Kidney (tissue), 14 donors: ENCODE results near the gene EIF4A3. TPM values are rescaled to one million over a fixed set of nuclear protein-coding genes. Genes with fewer than 3 reads are reported as not detected.

ENCODE experiments used
- DNase-seq, 5 donors: peaks; one replicate each; pipeline ENCODE4 v3.0.0-alpha.2; 2013 to 2020
- FAIRE-seq: peaks from 2 replicates; lab custom pipeline; 2012; peaks lifted over from hg19 to GRCh38; lab: Jason Lieb, UNC
- H3K27ac ChIP-seq, 2 donors: one replicate each; pipeline ENCODE4 v1.7.0; 2013; ENCODE audit warnings: low read depth in 2 of 2, low read length in 2 of 2, inconsistent platforms in 1 of 2
- H3K27me3 ChIP-seq: one replicate; pipeline ENCODE4 v1.7.1; 2013; ENCODE audit warnings: low read length, inconsistent platforms; ENCODE audit not compliant: control insufficient read depth, insufficient read depth
- H3K36me3 ChIP-seq, 3 donors: one replicate each; pipeline versions ENCODE4 v1.7.0 to v1.7.1; 2013; ENCODE audit warnings: low read length in 3 of 3, control low read depth in 1 of 3, inconsistent platforms in 1 of 3; ENCODE audit not compliant: insufficient read depth in 3 of 3, control insufficient read depth in 2 of 3
- H3K4me1 ChIP-seq, 3 donors: one replicate each; pipeline versions ENCODE4 v1.7.0 to v1.7.1; 2013; ENCODE audit warnings: low read length in 3 of 3, inconsistent platforms in 1 of 3, low read depth in 1 of 3; ENCODE audit not compliant: control insufficient read depth in 2 of 3, insufficient read depth in 2 of 3
- H3K4me3 ChIP-seq, 3 donors: one replicate each; pipeline versions ENCODE4 v1.7.0 to v1.8.1; 2013; ENCODE audit warnings: low read length in 3 of 3, control low read depth in 1 of 3, inconsistent platforms in 1 of 3
- H3K9ac ChIP-seq, 3 donors: one replicate each; pipeline versions ENCODE4 v1.7.0 to v1.7.1; 2013; ENCODE audit warnings: low read length in 3 of 3, control low read depth in 1 of 3, inconsistent platforms in 1 of 3
- H3K9me3 ChIP-seq, 3 donors: one replicate each; pipeline versions ENCODE4 v1.7.0 to v1.7.1; 2013; ENCODE audit warnings: low read length in 3 of 3, control low read depth in 1 of 3, inconsistent platforms in 1 of 3; ENCODE audit not compliant: control insufficient read depth in 2 of 3, insufficient read depth in 1 of 3
- intact Hi-C: fragments of 100-400 bp; cut with DNase I; formaldehyde crosslinking; loops from one replicate; pipeline ENCODE4 v1.11.1; 2022
- polyA plus RNA-seq: library from polyadenylated mRNA; stranded (reverse); fragments of 350-450 nt; fragmentation: Illumina TruSeq; extraction: RNeasy Lipid Tissue Mini Kit (QIAGEN cat#74804); gene quantifications from one replicate; pipeline ENCODE4 v1.2.3, GENCODE V29; 2014; ENCODE audit warnings: low read depth, low replicate concordance; ENCODE audit not compliant: insufficient read depth
- total RNA-seq: library from RNA; stranded (reverse); fragmentation: NEBNext Ultra II Directional; extraction: Animal tissue kit (Norgen Biotek cat#: 25700); gene quantifications from one replicate; pipeline ENCODE4 v1.2.1, GENCODE V29; 2021
- TF ChIP-seq, protein P1 (sequence below): IDR thresholded peaks from 3 replicates; pipeline ENCODE4 v1.5.1; 2012; ENCODE audit warnings: mild to moderate bottlenecking, moderate library complexity, borderline replicate concordance; ENCODE audit not compliant: insufficient read depth; ENCODE audit errors: extremely low read depth
- donor health status: control.
- donor health status: control.
- donor health status: control.
- donor health status: control.
- donor health status: control.
- donor health status: DM: yes; HTN: yes; CAD: no.
- donor health status: Normal renal cell carcinoma (clear cell type).

The EIF4A3 gene
- total and polyA plus RNA-seq, 2 donors from 2014 or later: 63.6 to 75.0 TPM

GRCh38 chr17:80113033-80113484 lies 33.9 kb downstream of the EIF4A3 start:
- no peak for FAIRE-seq
- H3K9me3 ChIP-seq: no peaks in the 10 kb centered on the region
- H3K27me3 ChIP-seq: no peaks in the 10 kb centered on the region
- H3K9ac ChIP-seq: no peak overlapping the region
- no peak overlapping the region for H3K27ac ChIP-seq
- H3K36me3 ChIP-seq: no peaks in the 10 kb centered on the region
- TF ChIP-seq, protein P1, sequence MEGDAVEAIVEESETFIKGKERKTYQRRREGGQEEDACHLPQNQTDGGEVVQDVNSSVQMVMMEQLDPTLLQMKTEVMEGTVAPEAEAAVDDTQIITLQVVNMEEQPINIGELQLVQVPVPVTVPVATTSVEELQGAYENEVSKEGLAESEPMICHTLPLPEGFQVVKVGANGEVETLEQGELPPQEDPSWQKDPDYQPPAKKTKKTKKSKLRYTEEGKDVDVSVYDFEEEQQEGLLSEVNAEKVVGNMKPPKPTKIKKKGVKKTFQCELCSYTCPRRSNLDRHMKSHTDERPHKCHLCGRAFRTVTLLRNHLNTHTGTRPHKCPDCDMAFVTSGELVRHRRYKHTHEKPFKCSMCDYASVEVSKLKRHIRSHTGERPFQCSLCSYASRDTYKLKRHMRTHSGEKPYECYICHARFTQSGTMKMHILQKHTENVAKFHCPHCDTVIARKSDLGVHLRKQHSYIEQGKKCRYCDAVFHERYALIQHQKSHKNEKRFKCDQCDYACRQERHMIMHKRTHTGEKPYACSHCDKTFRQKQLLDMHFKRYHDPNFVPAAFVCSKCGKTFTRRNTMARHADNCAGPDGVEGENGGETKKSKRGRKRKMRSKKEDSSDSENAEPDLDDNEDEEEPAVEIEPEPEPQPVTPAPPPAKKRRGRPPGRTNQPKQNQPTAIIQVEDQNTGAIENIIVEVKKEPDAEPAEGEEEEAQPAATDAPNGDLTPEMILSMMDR: no peak
- intact Hi-C loops: no loop called here
- no peaks in the 10 kb centered on the region for H3K4me1 ChIP-seq
- H3K4me3 ChIP-seq: no peak overlapping the region
- peak in 2 of 5 donors; percentile 44 to 50 for DNase-seq

DNA sequence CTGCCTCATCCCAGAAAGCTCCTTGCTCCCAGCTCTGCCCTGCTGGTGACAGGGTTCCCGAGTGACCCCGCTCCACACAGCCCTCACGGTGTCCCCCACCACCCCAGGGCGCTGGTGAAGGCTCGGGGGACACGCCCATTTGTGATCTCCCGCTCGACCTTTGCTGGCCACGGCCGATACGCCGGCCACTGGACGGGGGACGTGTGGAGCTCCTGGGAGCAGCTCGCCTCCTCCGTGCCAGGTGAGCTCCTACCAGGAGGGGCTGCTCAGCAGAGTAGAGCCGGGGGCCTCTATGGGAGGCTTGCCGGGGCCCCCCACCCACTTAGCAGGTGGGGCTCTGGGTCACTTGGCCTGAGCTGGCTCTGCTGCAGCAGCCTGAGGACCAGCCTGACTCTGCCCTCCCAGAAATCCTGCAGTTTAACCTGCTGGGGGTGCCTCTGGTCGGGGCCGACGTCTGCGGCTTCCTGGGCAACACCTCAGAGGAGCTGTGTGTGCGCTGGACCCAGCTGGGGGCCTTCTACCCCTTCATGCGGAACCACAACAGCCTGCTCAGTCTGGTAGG lies 34.4 kb downstream of the EIF4A3 start:
- H3K9me3 ChIP-seq: no peaks in the 10 kb centered on the region
- TF ChIP-seq, protein P1: no peak
- no peak for FAIRE-seq
- H3K36me3 ChIP-seq: no peaks in the 10 kb centered on the region
- no peaks in the 10 kb centered on the region for H3K27me3 ChIP-seq
- H3K4me3 ChIP-seq: no peak overlapping the region
- H3K4me1 ChIP-seq: no peaks in the 10 kb centered on the region
- no peak overlapping the region for H3K27ac ChIP-seq
- DNase-seq: peak; percentile 50 to 76 (median 60)
- intact Hi-C loops: no loop called here
- H3K9ac ChIP-seq: no peak overlapping the region

DNA sequence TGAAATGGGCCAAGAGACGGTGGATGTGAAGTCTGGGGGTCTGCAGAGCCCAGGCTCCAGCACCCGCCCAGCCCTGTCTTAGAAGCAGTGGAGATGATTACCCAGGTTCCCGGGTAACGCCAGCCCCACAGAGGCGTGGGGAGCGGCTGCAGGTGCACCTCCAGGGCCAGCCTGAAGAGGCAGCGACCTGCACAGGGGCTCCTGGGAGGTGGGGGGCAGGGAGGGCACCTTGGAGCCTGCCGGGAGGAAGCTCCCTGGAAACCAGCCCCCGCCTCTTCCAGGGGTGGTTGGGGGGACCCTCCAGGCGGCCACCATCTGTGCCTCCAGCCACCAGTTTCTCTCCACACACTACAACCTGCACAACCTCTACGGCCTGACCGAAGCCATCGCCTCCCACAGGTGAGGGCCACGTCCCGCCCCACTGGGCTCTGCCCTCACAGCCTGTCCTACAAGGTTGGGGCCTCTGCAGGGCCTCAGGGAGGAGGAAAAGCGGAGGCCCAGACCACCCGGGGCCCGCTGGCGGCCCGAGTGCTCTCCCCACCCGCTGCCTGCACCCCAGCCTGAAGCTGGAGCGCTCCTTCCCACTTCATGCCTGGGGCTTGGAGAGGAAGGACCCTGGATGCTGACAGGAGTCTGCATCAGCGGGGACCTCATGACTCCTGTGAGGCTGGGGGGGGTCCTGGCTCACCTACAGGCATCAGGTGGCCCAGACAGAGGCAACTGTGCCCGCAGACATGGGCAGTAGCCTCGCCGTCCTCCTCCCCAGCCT lies 35.0 kb downstream of the EIF4A3 start:
- no peaks in the 10 kb centered on the region for H3K27me3 ChIP-seq
- H3K4me3 ChIP-seq: no peak overlapping the region
- FAIRE-seq (no peak), DNase-seq (peak in 2 of 5 donors; percentile 52 to 67)
- TF ChIP-seq, protein P1: no peak
- intact Hi-C loops: no loop called here
- no peak overlapping the region for H3K9ac ChIP-seq
- H3K27ac ChIP-seq: no peak overlapping the region
- no peaks in the 10 kb centered on the region for H3K9me3 ChIP-seq
- H3K4me1 ChIP-seq: no peaks in the 10 kb centered on the region
- H3K36me3 ChIP-seq: no peaks in the 10 kb centered on the region
